ENCODE measurements around the gene SHISA7. TPM values are rescaled to one million over a fixed set of nuclear protein-coding genes. Genes with fewer than 3 reads are reported as not detected.
A peak's percentile ranks its signal among the peaks of the same experiment; 100 is the strongest.

SHISA7 gene
- total RNA-seq, 1 donor from 2014 or later, result not detected

GRCh38 chr19:55465460-55466240 is 22.6 kb upstream of the SHISA7 start:
- intact Hi-C loops (cut with DNase I), result no loop called here
- DNase-seq (ENCODE audit: low spot score), result no peak

GRCh38 chr19:55464662-55465054 is 21.6 kb upstream of the SHISA7 start, which contains the start of gene C19orf85:
Gene C19orf85 (minus strand): TSS chr19:55464751. CDS start chr19:55464554, 197 bp downstream.
- DNase-seq (ENCODE audit: low spot score), result no peak
- intact Hi-C loops (cut with DNase I), result loop anchor here (5.0 kb wide), 1 partner anchor 57 kb away; the partner anchor contains the start of gene UBE2S

- intact Hi-C loops (cut with DNase I), result loop anchor here (5.0 kb wide), 1 partner anchor 57 kb away; the partner anchor contains the start of gene UBE2S
These were observed 21.1 kb upstream of the SHISA7 start for GRCh38 chr19:55464039-55464661.

GRCh38 chr19:55463583-55464031 is 20.5 kb upstream of the SHISA7 start:
- intact Hi-C loops (cut with DNase I), result loop anchor here (5.0 kb wide), 1 partner anchor 56 kb away; the partner anchor contains the start of gene UBE2S
- DNase-seq (ENCODE audit: low spot score), result no peak

More at GRCh38 chr19:55464039-55464661, 21.1 kb upstream of the SHISA7 start:
- DNase-seq (ENCODE audit: low spot score), result no peak

GRCh38 chr19:55462722-55463121 is 19.6 kb upstream of the SHISA7 start:
- intact Hi-C loops (cut with DNase I), result loop anchor here (5.0 kb wide), 1 partner anchor 55 kb away; the partner anchor contains the start of gene UBE2S

GRCh38 chr19:55461974-55462626 is 19.0 kb upstream of the SHISA7 start:
- DNase-seq (ENCODE audit: low spot score), result no peak
- intact Hi-C loops (cut with DNase I), result loop anchor here (5.0 kb wide), 1 partner anchor 55 kb away; the partner anchor contains the start of gene UBE2S

More at GRCh38 chr19:55462722-55463121, 19.6 kb upstream of the SHISA7 start:
- DNase-seq (ENCODE audit: low spot score), result no peak

- peak; percentile 100 for DNase-seq (ENCODE audit: low spot score)
- intact Hi-C loops (cut with DNase I), result loop anchor here (5.0 kb wide), 1 partner anchor 54 kb away; the partner anchor contains the start of gene UBE2S
These were observed 18.3 kb upstream of the SHISA7 start, which contains the start of gene ISOC2 for GRCh38 chr19:55461259-55461973. Gene ISOC2 (minus strand): TSS chr19:55461642. CDS start chr19:55456486, 5,156 bp downstream.

- DNase-seq (ENCODE audit: low spot score), result peak; percentile 89
- intact Hi-C loops (cut with DNase I), result loop anchor here (5.0 kb wide), 1 partner anchor 53 kb away; the partner anchor contains the start of gene UBE2S
These were observed 17.7 kb upstream of the SHISA7 start for GRCh38 chr19:55460670-55461258.

- DNase-seq (ENCODE audit: low spot score), result no peak
- intact Hi-C loops (cut with DNase I), result loop anchor here (5.0 kb wide), 1 partner anchor 53 kb away; the partner anchor contains the start of gene UBE2S
These were observed 17.0 kb upstream of the SHISA7 start for GRCh38 chr19:55459950-55460657.

GRCh38 chr19:55459551-55459949 is 16.4 kb upstream of the SHISA7 start:
- intact Hi-C loops (cut with DNase I), result no loop called here
- no peak for DNase-seq (ENCODE audit: low spot score)

- intact Hi-C loops (cut with DNase I), result no loop called here
- DNase-seq (ENCODE audit: low spot score), result no peak
These were observed 14.8 kb upstream of the SHISA7 start for GRCh38 chr19:55457683-55458457.

- intact Hi-C loops (cut with DNase I), result no loop called here
- DNase-seq (ENCODE audit: low spot score), result no peak
These were observed 13.2 kb upstream of the SHISA7 start for GRCh38 chr19:55456347-55456746.

GRCh38 chr19:55455576-55456235 is 12.6 kb upstream of the SHISA7 start:
- DNase-seq (ENCODE audit: low spot score), result no peak
- intact Hi-C loops (cut with DNase I), result no loop called here

- DNase-seq (ENCODE audit: low spot score), result no peak
- intact Hi-C loops (cut with DNase I), result no loop called here
These were observed 11.7 kb upstream of the SHISA7 start for GRCh38 chr19:55454787-55455243.

- intact Hi-C loops (cut with DNase I), result no loop called here
- no peak for DNase-seq (ENCODE audit: low spot score)
These were observed 10.6 kb upstream of the SHISA7 start for GRCh38 chr19:55453511-55454260.

Measured in cardiac septum (tissue), 1 donor.